Endothelial cell of umbilical vein (primary cell): ENCODE measurements around the gene DLGAP5.

Experiments used
- CTCF ChIP-seq, 2 donors: IDR thresholded peaks; 1 replicate in 1 of 2; 2 replicates in 1 of 2; pipeline ENCODE4 v1.5.1; 2011; ENCODE audit warnings: low read length in 2 of 2, mild to moderate bottlenecking in 2 of 2, moderate library complexity in 2 of 2, control low read depth in 1 of 2, inconsistent platforms in 1 of 2, low read depth in 1 of 2; ENCODE audit not compliant: insufficient read depth in 1 of 2; ENCODE audit errors: extremely low read depth in 1 of 2
- EZH2 ChIP-seq: IDR thresholded peaks from 2 replicates; pipeline ENCODE4 v1.6.1; 2012; ENCODE audit warnings: borderline replicate concordance, low read depth, mild to moderate bottlenecking, moderate library complexity, low read length, inconsistent platforms; ENCODE audit not compliant: severe bottlenecking
- GATA2 ChIP-seq: IDR thresholded peaks from 2 replicates; pipeline ENCODE4 v1.7.0; 2011; ENCODE audit warnings: low read depth, mild to moderate bottlenecking, moderate library complexity, mixed read lengths, low read length; ENCODE audit not compliant: insufficient read length, insufficient read depth
- MAX ChIP-seq: IDR thresholded peaks from 2 replicates; pipeline ENCODE4 v1.6.1; 2011; ENCODE audit not compliant: insufficient read depth, insufficient read length
- MYC ChIP-seq: IDR thresholded peaks from one replicate; pipeline ENCODE4 v1.6.1; 2011; ENCODE audit warnings: mild to moderate bottlenecking, low read depth, low read length
- POLR2A ChIP-seq: IDR thresholded peaks from 2 replicates; pipeline ENCODE4 v1.6.1; 2012; ENCODE audit warnings: low read depth, mild to moderate bottlenecking, control low read depth, low read length
- POLR2AphosphoS5 ChIP-seq: IDR thresholded peaks from 2 replicates; pipeline ENCODE4 v1.6.1; 2012; ENCODE audit warnings: low read depth, mild to moderate bottlenecking, control low read depth, low read length, moderate library complexity; ENCODE audit not compliant: insufficient read depth

DNA sequence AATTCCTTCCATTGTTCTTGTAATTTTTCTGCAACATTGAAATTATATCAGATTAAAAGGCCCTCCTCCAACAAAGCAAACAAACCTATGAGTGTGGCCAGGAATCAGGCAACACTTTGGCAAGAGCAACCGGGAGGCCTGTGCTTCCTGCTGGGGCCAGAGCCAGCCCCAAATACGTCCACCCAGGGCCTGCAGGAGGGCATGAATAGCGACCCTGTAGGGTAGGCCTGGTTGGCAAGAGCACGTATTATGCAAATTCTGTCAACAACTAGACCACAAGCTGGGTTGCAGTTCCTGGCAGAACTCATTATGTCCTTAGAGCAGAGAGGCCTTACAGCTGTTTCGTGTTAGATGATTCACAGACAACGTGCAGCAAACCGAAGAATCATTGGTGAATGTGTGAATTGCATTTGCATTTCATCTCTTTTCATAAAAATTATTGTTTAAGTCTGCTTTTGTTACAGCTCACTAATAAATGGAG is 89.2 kb downstream of the DLGAP5 start:
- TF ChIP-seq CTCF (IDR thresholded peaks at IDR 0.05; ENCODE audit: extremely low read depth in 1 of 2, insufficient read depth in 1 of 2, low read depth in 1 of 2, low read length in 2 of 2) = no peak
- TF ChIP-seq MYC = peak; percentile 17
- TF ChIP-seq MAX = peak; percentile 16
- TF ChIP-seq EZH2 = no peak
- TF ChIP-seq POLR2A = peak; percentile 58
- TF ChIP-seq POLR2AphosphoS5 = peak; percentile 81
- peak; percentile 47 for TF ChIP-seq GATA2
